Jurkat, Clone E6-1 (cell line): Measurements from ENCODE around the gene TMEM63C.
"Not testable (repeated sequence)": the region's sequence is repeated elsewhere in the genome, so short reads cannot be mapped to it uniquely, and the experiment has no call there.

ENCODE experiments used
- DNase-seq: peaks from one replicate; pipeline ENCODE4 v3.0.0-alpha.2; 2011; ENCODE audit warnings: low read depth, low spot score
- H3K4me3 ChIP-seq: 2 replicates; pipeline ENCODE4 v1.5.1; 2011; ENCODE audit warnings: mild to moderate bottlenecking, low read length, control low read depth, moderate library complexity

Gene TMEM63C

DNA sequence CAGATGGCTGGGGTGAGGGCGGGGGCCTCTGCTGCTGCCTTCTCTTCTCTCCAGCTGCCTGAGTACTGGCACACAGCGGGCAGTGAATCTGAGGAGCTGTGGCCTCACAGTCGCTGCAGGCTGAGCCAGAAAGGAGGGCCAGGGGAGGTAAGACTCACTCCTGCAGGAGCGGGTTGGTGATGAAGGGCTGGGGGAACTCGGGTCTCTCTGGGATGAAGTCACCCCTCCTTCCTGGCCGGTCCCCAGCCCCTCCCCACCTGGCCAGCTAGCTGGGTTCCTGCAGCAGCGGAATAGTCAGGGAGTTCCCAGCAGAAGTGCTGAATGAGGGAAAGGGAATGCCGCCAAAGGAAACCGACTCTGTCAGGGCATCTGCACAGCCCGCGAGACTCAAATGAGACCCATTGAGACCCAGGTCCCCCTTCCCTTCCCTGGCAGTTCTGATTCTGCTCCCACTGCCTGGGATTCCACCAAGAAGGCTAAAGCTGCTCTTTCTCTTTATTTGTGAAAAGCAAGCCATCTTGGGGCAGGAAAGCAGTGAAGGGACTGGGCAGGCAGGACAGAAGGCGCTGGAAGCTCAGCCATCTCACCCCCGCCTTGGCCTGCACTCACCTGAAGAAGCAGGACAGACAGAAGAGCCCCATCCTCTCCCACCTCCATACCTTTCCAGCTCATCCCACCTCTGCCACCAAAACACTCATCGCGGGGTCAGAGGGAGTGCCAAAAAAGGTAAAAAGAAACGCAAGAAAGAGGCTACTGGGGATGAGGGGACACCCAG, 84.2 kb downstream of the TMEM63C start:
- H3K4me3 ChIP-seq: no peak overlapping the region
- DNase-seq: no peak

GRCh38 chr14:77266336-77266735, 84.7 kb downstream of the TMEM63C start:
- DNase-seq: no peak
- no peak overlapping the region for H3K4me3 ChIP-seq

GRCh38 chr14:77267937-77268699, 86.5 kb downstream of the TMEM63C start:
- no peak for DNase-seq
- H3K4me3 ChIP-seq: no peak overlapping the region

DNA sequence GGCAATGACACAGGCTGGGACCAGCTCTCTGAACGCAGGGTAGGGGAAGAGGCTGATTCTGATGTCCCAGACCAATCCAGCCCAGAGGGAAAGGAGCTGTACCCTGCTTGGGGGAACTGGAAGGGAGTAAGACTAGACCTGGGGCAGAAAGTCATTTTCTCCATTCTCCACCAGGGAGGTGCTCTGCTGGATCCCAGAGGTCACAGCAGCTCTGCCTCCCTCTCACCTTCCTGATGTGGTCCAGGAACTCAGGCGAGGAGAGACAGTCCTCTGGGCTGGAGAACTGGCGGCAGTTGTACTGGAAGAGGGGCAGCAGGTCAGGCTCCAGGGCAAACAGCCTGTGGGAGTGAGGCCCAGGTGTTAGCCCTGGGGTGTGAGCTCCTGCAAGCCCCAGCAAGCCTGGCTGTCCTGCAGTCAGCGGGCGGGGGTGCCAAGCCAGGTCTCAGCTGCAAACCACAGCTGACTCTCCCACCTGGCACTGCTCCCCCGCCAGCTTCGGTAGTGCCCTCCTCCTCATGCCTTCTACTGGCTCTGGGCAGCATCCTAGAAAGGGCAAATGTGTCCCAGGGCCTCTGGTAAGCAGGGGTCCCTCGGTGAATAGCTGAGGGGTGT, 87.5 kb downstream of the TMEM63C start:
- DNase-seq: no peak
- H3K4me3 ChIP-seq: no peak overlapping the region

GRCh38 chr14:77270361-77271112, 88.9 kb downstream of the TMEM63C start:
- DNase-seq: no peak
- H3K4me3 ChIP-seq: no peak overlapping the region

- DNase-seq: no peak
- H3K4me3 ChIP-seq: no peak within 1 kb of the TSS
Observed at GRCh38 chr14:77271113-77271710, 89.6 kb downstream of the TMEM63C start, which contains the start of gene NGB. Gene NGB (minus strand): TSS chr14:77271206. CDS start chr14:77270937, 269 bp downstream.

- no peak overlapping the region for H3K4me3 ChIP-seq
- DNase-seq: no peak
Observed at GRCh38 chr14:77272261-77272660, 90.7 kb downstream of the TMEM63C start.

- no peak overlapping the region for H3K4me3 ChIP-seq
- DNase-seq: no peak
Observed at GRCh38 chr14:77273796-77274195, 92.2 kb downstream of the TMEM63C start.

- no peak overlapping the region for H3K4me3 ChIP-seq
- DNase-seq: no peak
Observed at GRCh38 chr14:77275041-77275580, 93.5 kb downstream of the TMEM63C start.

DNA sequence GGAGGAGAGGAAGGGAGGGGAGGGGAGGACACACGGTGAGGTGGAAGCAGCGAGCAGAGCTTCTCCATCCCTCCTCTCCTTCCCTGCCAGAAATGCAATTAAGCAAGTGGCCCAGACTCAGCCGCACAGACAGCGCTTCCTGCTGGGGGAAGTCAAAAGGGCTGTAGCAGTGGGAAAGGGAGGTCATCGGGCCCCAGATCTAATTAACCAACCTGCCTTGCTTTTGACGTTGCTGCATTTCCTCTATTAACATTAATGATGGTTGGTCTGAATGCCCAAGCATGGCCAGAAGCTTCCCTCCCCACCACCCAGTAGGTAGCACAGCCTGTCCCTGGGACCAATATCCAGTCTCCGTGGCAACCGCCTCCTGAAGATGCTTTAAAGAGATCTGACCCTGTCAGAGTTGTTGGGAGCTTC, 94.0 kb downstream of the TMEM63C start:
- no peak for DNase-seq
- H3K4me3 ChIP-seq: no peak overlapping the region

GRCh38 chr14:77276295-77276935, 94.8 kb downstream of the TMEM63C start:
- DNase-seq: no peak
- no peak overlapping the region for H3K4me3 ChIP-seq

DNA sequence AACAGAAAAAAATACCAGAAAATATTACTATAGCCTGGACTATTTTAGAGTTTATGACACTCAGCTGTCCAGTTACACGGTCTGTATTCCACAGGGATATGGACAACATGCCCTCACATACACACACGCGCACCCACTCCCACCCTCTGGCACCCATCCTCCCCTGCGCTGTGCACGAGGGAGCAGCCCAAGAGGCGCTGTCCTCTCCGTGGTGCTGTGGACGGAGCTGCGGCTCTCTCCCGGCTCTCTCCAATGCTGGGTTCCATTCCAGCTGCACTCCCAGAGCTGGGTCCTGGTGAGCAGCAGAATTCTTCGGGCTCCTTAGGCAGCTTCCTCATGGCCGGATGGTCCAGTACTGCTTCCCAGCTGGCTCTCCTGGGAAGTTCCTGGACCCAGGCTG, 95.4 kb downstream of the TMEM63C start:
- no peak for DNase-seq
- no peak overlapping the region for H3K4me3 ChIP-seq

DNA sequence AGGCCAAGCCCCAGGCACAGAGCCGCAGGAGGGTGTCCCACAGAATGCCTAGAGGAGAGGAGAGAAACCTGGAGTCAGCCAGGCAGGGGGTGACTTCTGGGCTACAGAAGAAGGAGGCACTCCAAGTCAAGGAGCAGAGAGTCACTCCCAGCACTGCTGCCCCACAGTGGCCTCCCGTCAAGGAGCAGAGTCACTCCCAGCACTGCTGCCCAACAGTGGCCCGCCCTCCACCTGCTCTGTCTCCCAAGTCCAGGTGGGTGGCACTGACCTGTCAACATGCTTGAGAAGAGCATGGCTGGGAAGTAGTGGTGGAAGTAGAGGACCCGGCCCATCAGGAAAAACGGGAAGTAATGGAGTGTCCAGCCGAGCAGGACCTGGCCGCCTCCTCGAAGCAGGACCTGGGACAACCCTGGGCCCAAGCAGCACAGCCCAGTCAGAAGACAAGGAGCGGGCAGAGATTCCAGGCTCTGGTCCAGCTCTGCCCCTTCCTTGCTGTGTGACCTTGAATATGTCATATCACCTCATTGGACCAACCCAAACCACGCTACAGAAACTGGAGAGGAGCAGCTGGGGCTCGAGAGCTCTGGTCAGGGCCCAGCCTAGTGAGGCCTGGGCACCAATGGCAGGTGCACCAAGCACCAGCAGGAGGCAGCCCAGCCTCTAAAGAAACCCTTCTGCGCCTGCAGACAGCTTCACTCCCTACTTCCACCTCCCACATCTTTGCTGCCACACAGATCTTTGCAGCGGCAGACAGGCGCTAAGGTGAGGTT, 97.0 kb downstream of the TMEM63C start:
- DNase-seq: no peak
- no peak overlapping the region for H3K4me3 ChIP-seq

- no peak for DNase-seq
Observed at GRCh38 chr14:77279719-77280118, 98.1 kb downstream of the TMEM63C start.

DNA sequence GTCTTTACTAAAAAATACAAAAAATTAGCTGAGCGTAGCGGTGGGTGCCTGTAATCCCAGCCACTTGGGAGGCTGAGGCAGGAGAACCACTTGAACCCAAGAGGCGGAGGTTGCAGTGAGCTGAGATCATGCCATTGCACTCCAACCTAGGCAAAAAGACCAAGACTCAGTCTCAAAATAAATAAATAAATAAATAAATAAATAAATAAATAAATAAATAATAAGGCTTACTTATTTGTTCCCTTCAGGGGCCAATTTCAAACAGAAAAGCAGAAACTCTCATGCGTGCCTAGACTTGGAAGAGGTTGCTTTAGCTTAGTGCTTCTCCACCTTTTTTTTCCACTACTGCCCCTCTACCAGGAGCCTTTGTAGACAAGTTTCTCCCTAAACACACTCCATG, 99.3 kb downstream of the TMEM63C start:
- not testable (repeated sequence) for DNase-seq, H3K4me3 ChIP-seq

More at GRCh38 chr14:77279719-77280118, 98.1 kb downstream of the TMEM63C start:
- H3K4me3 ChIP-seq: no peak overlapping the region

GRCh38 chr14:77281852-77282410, 100.3 kb downstream of the TMEM63C start:
- H3K4me3 ChIP-seq: no peak overlapping the region
- no peak for DNase-seq

DNA sequence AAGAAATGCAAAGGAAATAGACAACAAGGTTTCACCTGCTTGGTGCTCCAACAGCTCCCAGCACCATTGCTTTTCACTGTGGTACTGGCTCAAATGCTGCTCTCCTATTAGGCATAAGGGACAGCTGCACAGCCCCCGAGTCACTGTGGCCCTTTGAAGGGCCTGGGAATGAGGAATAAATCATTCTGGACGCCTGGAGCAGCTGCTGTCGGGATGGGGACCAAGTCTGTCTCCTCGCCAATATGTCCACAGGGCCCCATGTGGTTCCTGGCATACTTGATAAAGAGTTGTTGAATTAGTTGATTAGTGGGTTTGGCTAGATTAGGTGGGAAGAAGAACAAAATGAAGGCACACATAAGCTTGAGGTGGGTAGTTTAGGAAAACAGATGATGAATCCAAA, 102.5 kb downstream of the TMEM63C start:
- DNase-seq: no peak
- H3K4me3 ChIP-seq: no peak overlapping the region
